Measurements from ENCODE around the gene RAB2B. TPM values are rescaled to one million over a fixed set of nuclear protein-coding genes. Genes with fewer than 3 reads are reported as not detected.

RAB2B gene
- total RNA-seq, 1 donor from 2014 or later: 30.2 TPM

DNA sequence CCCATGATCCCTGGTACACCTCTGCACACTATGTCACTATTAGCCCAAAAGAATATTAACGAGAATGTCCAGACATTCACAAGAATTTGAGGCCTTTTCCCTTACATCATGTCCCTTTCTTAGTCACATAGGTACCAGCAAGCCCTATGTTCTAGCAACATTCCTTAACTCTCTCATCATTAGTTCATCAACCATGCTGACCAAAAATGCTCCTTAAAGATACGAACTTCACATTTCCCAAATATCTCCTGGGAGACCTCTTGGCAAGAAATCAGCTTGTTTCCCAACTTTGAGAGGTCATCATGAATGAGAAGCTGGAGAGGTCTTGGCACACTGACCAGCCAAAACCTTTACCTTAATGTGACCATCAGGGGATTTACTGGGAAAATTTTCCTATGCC lies 44.7 kb upstream of the RAB2B start:
- peak overlapping the region; percentile 49 for H3K4me3 Mint-ChIP-seq
- TF ChIP-seq, protein P1, sequence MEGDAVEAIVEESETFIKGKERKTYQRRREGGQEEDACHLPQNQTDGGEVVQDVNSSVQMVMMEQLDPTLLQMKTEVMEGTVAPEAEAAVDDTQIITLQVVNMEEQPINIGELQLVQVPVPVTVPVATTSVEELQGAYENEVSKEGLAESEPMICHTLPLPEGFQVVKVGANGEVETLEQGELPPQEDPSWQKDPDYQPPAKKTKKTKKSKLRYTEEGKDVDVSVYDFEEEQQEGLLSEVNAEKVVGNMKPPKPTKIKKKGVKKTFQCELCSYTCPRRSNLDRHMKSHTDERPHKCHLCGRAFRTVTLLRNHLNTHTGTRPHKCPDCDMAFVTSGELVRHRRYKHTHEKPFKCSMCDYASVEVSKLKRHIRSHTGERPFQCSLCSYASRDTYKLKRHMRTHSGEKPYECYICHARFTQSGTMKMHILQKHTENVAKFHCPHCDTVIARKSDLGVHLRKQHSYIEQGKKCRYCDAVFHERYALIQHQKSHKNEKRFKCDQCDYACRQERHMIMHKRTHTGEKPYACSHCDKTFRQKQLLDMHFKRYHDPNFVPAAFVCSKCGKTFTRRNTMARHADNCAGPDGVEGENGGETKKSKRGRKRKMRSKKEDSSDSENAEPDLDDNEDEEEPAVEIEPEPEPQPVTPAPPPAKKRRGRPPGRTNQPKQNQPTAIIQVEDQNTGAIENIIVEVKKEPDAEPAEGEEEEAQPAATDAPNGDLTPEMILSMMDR (conservative IDR thresholded peaks at IDR 0.05): no peak
- H3K27me3 Mint-ChIP-seq (ENCODE audit: low read depth): no peaks in the 10 kb centered on the region
- peaks cover 64% of the 10 kb centered on the region for H3K4me1 Mint-ChIP-seq
- no peaks in the 10 kb centered on the region for H3K9me3 Mint-ChIP-seq
- no peak overlapping the region for H3K27ac Mint-ChIP-seq (ENCODE audit: unreplicated experiment)
- DNase-seq (ENCODE audit: low read depth, low spot score): no peak
- peaks cover 35% of the 10 kb centered on the region for H3K36me3 Mint-ChIP-seq (ENCODE audit: low read depth)

DNA sequence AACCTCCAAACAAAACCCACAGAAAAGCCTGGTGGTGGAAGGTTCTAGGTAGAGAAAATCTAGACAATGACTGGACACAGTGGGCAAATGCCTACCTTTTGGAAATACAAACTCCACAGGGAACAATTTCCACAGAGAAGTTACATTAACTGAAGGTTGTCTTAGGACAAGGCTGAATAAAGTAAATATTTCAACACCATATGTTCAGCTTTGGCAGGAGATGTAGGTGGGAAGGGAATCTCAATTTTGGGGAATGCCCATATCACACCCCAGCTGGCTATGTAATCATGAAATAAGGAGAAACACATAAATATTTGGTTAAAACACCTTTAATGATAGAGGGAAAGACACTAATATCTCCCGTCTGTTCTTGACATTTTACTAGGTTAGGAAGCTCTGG lies 44.0 kb upstream of the RAB2B start:
- H3K27ac Mint-ChIP-seq (ENCODE audit: unreplicated experiment): no peak overlapping the region
- H3K4me1 Mint-ChIP-seq: peaks cover 67% of the 10 kb centered on the region
- no peak for DNase-seq (ENCODE audit: low read depth, low spot score)
- TF ChIP-seq, protein P1 (conservative IDR thresholded peaks at IDR 0.05): no peak
- no peaks in the 10 kb centered on the region for H3K27me3 Mint-ChIP-seq (ENCODE audit: low read depth)
- H3K9me3 Mint-ChIP-seq: no peaks in the 10 kb centered on the region
- peak overlapping the region; percentile 49 for H3K4me3 Mint-ChIP-seq
- H3K36me3 Mint-ChIP-seq (ENCODE audit: low read depth): peaks cover 35% of the 10 kb centered on the region

DNA sequence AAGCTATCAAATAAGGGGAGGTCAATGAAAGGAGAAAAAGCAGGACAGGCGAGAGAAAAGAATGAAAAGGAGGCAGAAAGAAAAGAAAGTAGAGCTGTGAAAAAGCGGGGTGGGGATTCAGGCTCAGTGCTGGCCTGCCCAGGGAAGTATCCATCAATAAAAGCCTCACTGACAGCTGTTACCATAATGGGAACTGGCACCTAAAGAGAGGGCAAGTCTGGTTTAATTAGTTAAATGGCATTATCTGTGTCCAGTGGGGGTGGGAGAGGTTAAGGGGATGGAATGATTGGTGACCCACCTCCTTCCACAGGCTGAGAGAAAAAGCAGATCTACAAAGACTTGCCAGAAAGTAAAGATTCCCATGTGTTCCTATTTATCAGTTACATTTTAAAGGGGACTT lies 42.0 kb upstream of the RAB2B start:
- TF ChIP-seq, protein P1 (conservative IDR thresholded peaks at IDR 0.05): no peak
- Mint-ChIP-seq H3K27me3 (ENCODE audit: low read depth) (no peaks in the 10 kb centered on the region), H3K36me3 (ENCODE audit: low read depth) (peaks cover 27% of the 10 kb centered on the region), H3K9me3 (no peaks in the 10 kb centered on the region), H3K27ac (ENCODE audit: unreplicated experiment) (peak overlapping the region; percentile 44), H3K4me3 (peak overlapping the region; percentile 25), H3K4me1 (peaks cover 67% of the 10 kb centered on the region)
- no peak for DNase-seq (ENCODE audit: low read depth, low spot score)

DNA sequence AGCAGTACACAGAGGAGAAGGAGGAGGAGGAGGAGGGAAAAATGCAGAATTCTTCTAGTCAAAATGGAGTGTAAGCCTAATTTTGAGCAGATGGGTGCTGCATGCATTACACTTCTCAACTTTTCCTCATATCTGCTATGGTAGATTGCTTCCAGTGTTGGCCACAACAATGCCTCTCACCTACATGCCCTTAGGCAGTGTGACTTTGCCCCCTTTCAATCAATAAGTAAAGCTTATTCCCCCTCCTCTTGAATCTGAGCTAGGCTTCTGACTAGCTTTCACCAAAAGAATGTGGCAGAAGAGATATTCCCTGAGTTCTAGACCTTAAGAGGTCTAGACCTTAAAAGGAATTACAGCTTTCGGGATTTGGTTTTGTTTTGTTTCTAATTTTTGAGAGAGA lies 37.6 kb upstream of the RAB2B start:
- H3K4me3 Mint-ChIP-seq: peak overlapping the region; percentile 33
- DNase-seq (ENCODE audit: low read depth, low spot score): no peak
- TF ChIP-seq, protein P1 (conservative IDR thresholded peaks at IDR 0.05): no peak
- peaks cover 3% of the 10 kb centered on the region for H3K9me3 Mint-ChIP-seq
- H3K4me1 Mint-ChIP-seq: peaks cover 64% of the 10 kb centered on the region
- no peaks in the 10 kb centered on the region for H3K27me3 Mint-ChIP-seq (ENCODE audit: low read depth)
- peaks cover 4% of the 10 kb centered on the region for H3K36me3 Mint-ChIP-seq (ENCODE audit: low read depth)
- no peak overlapping the region for H3K27ac Mint-ChIP-seq (ENCODE audit: unreplicated experiment)

DNA sequence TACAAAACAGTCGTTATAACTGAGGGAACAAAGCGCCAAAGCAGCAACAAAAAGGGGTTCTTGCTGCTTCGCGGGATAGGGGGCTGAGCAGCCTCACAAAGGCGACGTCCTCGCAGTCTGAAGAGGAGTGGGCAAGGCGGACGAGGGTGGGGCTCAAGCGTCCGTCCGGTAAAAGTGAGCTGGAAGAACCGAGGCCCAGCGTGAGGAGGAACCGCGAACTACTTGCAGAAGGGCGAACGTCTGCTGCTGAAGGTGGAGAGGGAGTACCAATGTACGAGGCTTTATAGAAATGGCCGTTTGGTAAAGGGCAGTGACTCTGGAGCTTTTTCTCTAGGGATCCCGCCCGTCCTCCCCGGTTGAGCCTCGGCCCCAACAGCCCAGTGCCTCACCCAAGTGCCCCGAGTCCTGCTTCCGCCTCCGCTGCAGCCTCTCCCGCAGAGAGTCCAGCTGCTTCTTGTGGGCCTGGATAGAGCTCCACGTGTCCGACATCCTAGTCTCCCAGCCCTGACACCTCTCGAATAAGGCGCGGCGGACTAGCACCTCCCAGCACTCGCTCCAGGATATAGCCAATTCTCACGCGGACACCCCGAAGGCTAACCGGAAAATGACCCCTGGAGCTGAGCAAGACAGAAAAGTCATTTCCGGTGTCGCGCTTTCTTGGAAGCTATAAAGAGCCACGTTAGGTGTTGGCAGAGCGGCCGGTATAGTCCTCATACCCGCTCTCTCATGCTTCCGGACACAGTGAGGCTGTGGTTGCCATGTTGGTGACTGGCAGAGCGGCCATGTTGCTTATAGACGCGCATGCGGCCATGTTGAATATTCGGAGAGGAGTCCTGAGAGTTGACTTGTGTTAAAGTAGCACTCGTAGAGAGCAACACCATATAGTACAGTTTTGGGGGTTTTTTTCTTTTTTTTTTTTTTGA lies 34.2 kb upstream of the RAB2B start, which contains the start of gene METTL3:
Gene METTL3, minus strand, starts transcription at position 606 of the 923 bp plus-strand sequence. Its CDS starts 117 bp downstream, at position 489.
- Mint-ChIP-seq H3K9me3 (peaks cover 3% of the 10 kb centered on the region), H3K36me3 (ENCODE audit: low read depth) (peaks cover 12% of the 10 kb centered on the region), H3K4me3 (peak within 1 kb of the TSS; percentile 99), H3K27ac (ENCODE audit: unreplicated experiment) (peak within 1 kb of the TSS; percentile 97), H3K4me1 (peaks cover 57% of the 10 kb centered on the region), H3K27me3 (ENCODE audit: low read depth) (no peaks in the 10 kb centered on the region)
- peak; percentile 83 for DNase-seq (ENCODE audit: low read depth, low spot score)
- TF ChIP-seq, protein P1 (conservative IDR thresholded peaks at IDR 0.05): no peak
